H9 (cell line): ENCODE measurements around the gene PRKCZ. TPM values are rescaled to one million over a fixed set of nuclear protein-coding genes. Genes with fewer than 3 reads are reported as not detected.

Experiments
- DNase-seq: peaks from one replicate; pipeline ENCODE4 v3.0.0-alpha.2; 2017
- H2AFZ ChIP-seq: one replicate; pipeline ENCODE4 v1.6.1; 2013; ENCODE audit warnings: mild to moderate bottlenecking, low read length, control low read depth, moderate library complexity
- H2AK5ac ChIP-seq: 2 replicates; pipeline ENCODE4 v1.6.1; 2013; ENCODE audit warnings: low read length, control low read depth, mixed read lengths; ENCODE audit not compliant: insufficient read length
- H2BK120ac ChIP-seq: one replicate; pipeline ENCODE4 v1.6.1; 2013; ENCODE audit warnings: low read depth, mild to moderate bottlenecking, low read length, control low read depth, inconsistent platforms; ENCODE audit not compliant: poor library complexity, severe bottlenecking
- H2BK12ac ChIP-seq: 2 replicates; pipeline ENCODE4 v1.6.1; 2013; ENCODE audit warnings: low read length, control low read depth, mixed read lengths, low read depth; ENCODE audit not compliant: insufficient read length
- H2BK15ac ChIP-seq: 2 replicates; pipeline ENCODE4 v1.6.1; 2013; ENCODE audit warnings: low read depth, low read length, control low read depth
- H2BK20ac ChIP-seq: one replicate; pipeline ENCODE4 v1.6.1; 2013; ENCODE audit warnings: low read depth, mild to moderate bottlenecking, low read length, control low read depth, inconsistent platforms; ENCODE audit not compliant: poor library complexity, severe bottlenecking
- H2BK5ac ChIP-seq: 2 replicates; pipeline ENCODE4 v1.6.1; 2013; ENCODE audit warnings: low read length, control low read depth, mixed read lengths; ENCODE audit not compliant: insufficient read length
- H3K14ac ChIP-seq: 2 replicates; pipeline ENCODE4 v1.6.1; 2013; ENCODE audit warnings: low read length, control low read depth; ENCODE audit not compliant: insufficient read depth
- H3K18ac ChIP-seq: 2 replicates; pipeline ENCODE4 v1.6.1; 2013; ENCODE audit warnings: low read depth, mild to moderate bottlenecking, mixed read lengths, low read length, control low read depth; ENCODE audit not compliant: insufficient read length
- H3K23ac ChIP-seq: 2 replicates; pipeline ENCODE4 v1.6.1; 2013; ENCODE audit warnings: low read length, control low read depth, mixed read lengths, low read depth; ENCODE audit not compliant: insufficient read length
- H3K23me2 ChIP-seq: 2 replicates; pipeline ENCODE4 v1.6.1; 2013; ENCODE audit warnings: low read depth, mild to moderate bottlenecking, mixed read lengths, low read length, control low read depth; ENCODE audit not compliant: insufficient read length, poor library complexity, severe bottlenecking
- H3K27ac ChIP-seq: 2 replicates; pipeline ENCODE4 v1.5.1; 2013; ENCODE audit warnings: low read length, control low read depth, mixed read lengths, low read depth; ENCODE audit not compliant: insufficient read length
- H3K27me3 ChIP-seq: 2 replicates; pipeline ENCODE4 v1.6.1; 2013; ENCODE audit warnings: low read length, control low read depth, inconsistent platforms; ENCODE audit not compliant: insufficient read depth
- H3K4ac ChIP-seq: 2 replicates; pipeline ENCODE4 v1.6.1; 2013; ENCODE audit warnings: low read depth, mild to moderate bottlenecking, control low read depth, inconsistent platforms, low read length, moderate library complexity
- H3K4me1 ChIP-seq: 2 replicates; pipeline ENCODE4 v1.6.1; 2013; ENCODE audit warnings: low read length, control low read depth, inconsistent platforms; ENCODE audit not compliant: insufficient read depth
- H3K4me2 ChIP-seq: 2 replicates; pipeline ENCODE4 v1.6.1; 2013; ENCODE audit warnings: low read length, control low read depth, mixed read lengths; ENCODE audit not compliant: insufficient read length, insufficient read depth
- H3K56ac ChIP-seq: 2 replicates; pipeline ENCODE4 v1.6.1; 2013; ENCODE audit warnings: low read depth, mild to moderate bottlenecking, mixed read lengths, low read length, control low read depth; ENCODE audit not compliant: insufficient read length
- H3K79me1 ChIP-seq: 2 replicates; pipeline ENCODE4 v1.6.1; 2013; ENCODE audit warnings: low read depth, mild to moderate bottlenecking, moderate library complexity, low read length, control low read depth, inconsistent platforms; ENCODE audit not compliant: insufficient read depth, poor library complexity, severe bottlenecking
- H3K79me2 ChIP-seq: 2 replicates; pipeline ENCODE4 v1.6.1; 2013; ENCODE audit warnings: low read length, control low read depth, inconsistent platforms; ENCODE audit not compliant: insufficient read depth
- H3K9ac ChIP-seq: 2 replicates; pipeline ENCODE4 v1.6.1; 2013; ENCODE audit warnings: low read length, control low read depth, mixed read lengths; ENCODE audit not compliant: insufficient read length; ENCODE audit errors: extremely low read depth
- H3K9me3 ChIP-seq: one replicate; pipeline ENCODE4 v1.6.1; 2013; ENCODE audit warnings: low read depth, low read length, inconsistent platforms; ENCODE audit not compliant: control insufficient read depth
- H3T11ph ChIP-seq: one replicate; pipeline ENCODE4 v1.6.1; 2013; ENCODE audit warnings: mild to moderate bottlenecking, low read length, control low read depth, inconsistent platforms
- H4K20me1 ChIP-seq: one replicate; pipeline ENCODE4 v1.6.1; 2013; ENCODE audit not compliant: control insufficient read depth, insufficient read length, insufficient read depth
- H4K5ac ChIP-seq: 2 replicates; pipeline ENCODE4 v1.6.1; 2013; ENCODE audit warnings: low read depth, mild to moderate bottlenecking, mixed read lengths, low read length, control low read depth; ENCODE audit not compliant: insufficient read length
- H4K8ac ChIP-seq: replicated peaks from 2 replicates; pipeline ENCODE4 v1.6.1; 2013; ENCODE audit warnings: low read length, control low read depth, mixed read lengths, low read depth; ENCODE audit not compliant: insufficient read length
- H4K91ac ChIP-seq: 2 replicates; pipeline ENCODE4 v1.6.1; 2013; ENCODE audit warnings: low read depth, mild to moderate bottlenecking, moderate library complexity, mixed read lengths, low read length, control low read depth; ENCODE audit not compliant: insufficient read length
- H3K27ac Mint-ChIP-seq, 3 experiments: 2 replicates in 2 of 3; 3 replicates in 1 of 3; pipeline ENCODE4 v1.8.0; 2020 to 2021; ENCODE audit warnings: mixed read lengths in 3 of 3, mild to moderate bottlenecking in 1 of 3, moderate library complexity in 1 of 3
- H3K27me3 Mint-ChIP-seq: 2 replicates; pipeline ENCODE4 v1.8.0; 2021; ENCODE audit warnings: low read depth, mild to moderate bottlenecking, moderate library complexity, mixed read lengths
- H3K36me3 Mint-ChIP-seq, 3 experiments: 2 replicates in 2 of 3; 3 replicates in 1 of 3; pipeline ENCODE4 v1.8.0; 2020 to 2021; ENCODE audit warnings: low read depth in 3 of 3, mixed read lengths in 3 of 3; ENCODE audit not compliant: insufficient read depth in 1 of 3
- H3K4me1 Mint-ChIP-seq, 2 experiments: 2 replicates each; pipeline ENCODE4 v1.8.0; 2020; ENCODE audit warnings: mixed read lengths in 2 of 2
- H3K4me3 Mint-ChIP-seq, 2 experiments: 2 replicates in 1 of 2; 3 replicates in 1 of 2; pipeline ENCODE4 v1.8.0; 2020 to 2021; ENCODE audit warnings: mild to moderate bottlenecking in 2 of 2, mixed read lengths in 2 of 2, moderate library complexity in 1 of 2
- H3K9me3 Mint-ChIP-seq, 2 experiments: 2 replicates in 1 of 2; 3 replicates in 1 of 2; pipeline ENCODE4 v1.8.0; 2020; ENCODE audit warnings: mild to moderate bottlenecking in 2 of 2, mixed read lengths in 2 of 2, moderate library complexity in 1 of 2
- CTCF ChIP-seq: fragments of 200-600 bp; sonication (generic); conservative IDR thresholded peaks from 3 replicates; pipeline ENCODE4 v1.8.0; 2021; ENCODE audit warnings: antibody characterized with exemption, mild to moderate bottlenecking
- whole genome bisulfite sequencing: extraction: QIAGEN DNeasy Blood & Tissue Kit; methylation state at CpG from one replicate; pipeline ENCODE4 v1.1.7; 2013; ENCODE audit warnings: missing lambda C conversion rate, low lambda C conversion rate, mixed read lengths; ENCODE audit not compliant: insufficient read length; ENCODE audit errors: extremely low coverage; 5-methylcytosine and 5-hydroxymethylcytosine counted together
- total RNA-seq: library from RNA; stranded (reverse); gene quantifications from 2 replicates; pipeline ENCODE4 v1.2.1, GENCODE V29; 2021

Gene PRKCZ
- total RNA-seq, 1 experiment from 2014 or later = 48.4 TPM

DNA sequence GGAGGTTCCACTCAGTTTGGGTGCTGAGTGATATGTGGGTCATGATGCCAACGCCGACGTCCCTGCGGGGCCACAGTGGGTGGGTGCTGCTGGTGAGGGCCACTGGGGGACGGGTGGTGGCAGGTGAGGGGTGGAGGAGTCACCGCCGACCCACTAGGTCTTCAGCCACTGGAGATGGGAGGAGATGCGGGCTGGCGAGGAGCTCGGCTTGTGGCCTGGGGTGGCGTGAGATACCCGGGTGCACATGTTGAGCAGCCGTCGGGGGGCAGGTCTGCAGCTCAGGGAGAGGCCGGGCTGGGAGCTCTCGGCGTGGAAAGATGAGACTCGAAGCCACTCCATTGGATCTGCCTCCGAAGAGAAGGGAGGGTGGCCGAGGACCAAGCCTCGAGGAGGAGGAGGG, 103.8 kb downstream of the PRKCZ start:
- WGBS = no CpG with 5 or more reads among the region's 21 CpGs
- H2BK5ac ChIP-seq = no peak overlapping the region
- H3K79me1 ChIP-seq = no peaks in the 10 kb centered on the region
- H4K91ac ChIP-seq = no peak overlapping the region
- H4K5ac ChIP-seq = no peak overlapping the region
- H3K27ac ChIP-seq = no peak overlapping the region
- H2BK20ac ChIP-seq = no peak overlapping the region
- H3K9me3 ChIP-seq = no peaks in the 10 kb centered on the region
- no peak overlapping the region for H2AFZ ChIP-seq
- no peak overlapping the region for H2AK5ac ChIP-seq
- H3K9ac ChIP-seq = no peak overlapping the region
- no peak overlapping the region for H3K4ac ChIP-seq
- H2BK12ac ChIP-seq = no peak overlapping the region
- H3K27ac Mint-ChIP-seq = no peak overlapping the region
- H3K23me2 ChIP-seq = no peaks in the 10 kb centered on the region
- peaks cover 14 to 65% (median 21%) of the 10 kb centered on the region in 3 experiments for H3K36me3 Mint-ChIP-seq
- no peak overlapping the region for H3T11ph ChIP-seq
- H3K4me1 Mint-ChIP-seq = no peaks in the 10 kb centered on the region; a peak in 1 of 4 replicates
- no peak overlapping the region for H3K18ac ChIP-seq
- no peak overlapping the region; the same call in 1 of the 2 replicates for H3K14ac ChIP-seq
- no peaks in the 10 kb centered on the region; the same call in 1 of the 2 replicates for H3K27me3 Mint-ChIP-seq
- H2BK15ac ChIP-seq = no peak overlapping the region
- no peaks in the 10 kb centered on the region for H3K27me3 ChIP-seq
- H3K9me3 Mint-ChIP-seq = no peaks in the 10 kb centered on the region
- peaks cover 3% of the 10 kb centered on the region for H4K20me1 ChIP-seq
- no peak overlapping the region for H3K56ac ChIP-seq
- H3K23ac ChIP-seq = no peak overlapping the region
- TF ChIP-seq CTCF = no peak
- H3K4me3 Mint-ChIP-seq = no peak overlapping the region
- no peaks in the 10 kb centered on the region; the same call in 1 of the 2 replicates for H3K79me2 ChIP-seq
- DNase-seq = no peak
- no peak overlapping the region for H4K8ac ChIP-seq
- no peaks in the 10 kb centered on the region for H3K4me1 ChIP-seq
- H2BK120ac ChIP-seq = no peak overlapping the region
- H3K4me2 ChIP-seq = no peak overlapping the region
